Fibroblast of peridontal ligament (primary cell): ENCODE measurements around the gene PRPF18.

Experiments
- DNase-seq: peaks from one replicate; pipeline ENCODE4 v3.0.0-alpha.2; 2010; ENCODE audit errors: extremely low read depth

The PRPF18 gene

GRCh38 chr10:13604357-13605040 is 17.7 kb downstream of the PRPF18 start:
- DNase-seq, result no peak

- DNase-seq, result peak; percentile 38
Observed at GRCh38 chr10:13608246-13608853, 21.6 kb downstream of the PRPF18 start.

- DNase-seq, result no peak
Observed at GRCh38 chr10:13612654-13613373, 26.0 kb downstream of the PRPF18 start.

- DNase-seq, result peak; percentile 82
Observed at GRCh38 chr10:13613519-13613918, 26.8 kb downstream of the PRPF18 start.

DNA sequence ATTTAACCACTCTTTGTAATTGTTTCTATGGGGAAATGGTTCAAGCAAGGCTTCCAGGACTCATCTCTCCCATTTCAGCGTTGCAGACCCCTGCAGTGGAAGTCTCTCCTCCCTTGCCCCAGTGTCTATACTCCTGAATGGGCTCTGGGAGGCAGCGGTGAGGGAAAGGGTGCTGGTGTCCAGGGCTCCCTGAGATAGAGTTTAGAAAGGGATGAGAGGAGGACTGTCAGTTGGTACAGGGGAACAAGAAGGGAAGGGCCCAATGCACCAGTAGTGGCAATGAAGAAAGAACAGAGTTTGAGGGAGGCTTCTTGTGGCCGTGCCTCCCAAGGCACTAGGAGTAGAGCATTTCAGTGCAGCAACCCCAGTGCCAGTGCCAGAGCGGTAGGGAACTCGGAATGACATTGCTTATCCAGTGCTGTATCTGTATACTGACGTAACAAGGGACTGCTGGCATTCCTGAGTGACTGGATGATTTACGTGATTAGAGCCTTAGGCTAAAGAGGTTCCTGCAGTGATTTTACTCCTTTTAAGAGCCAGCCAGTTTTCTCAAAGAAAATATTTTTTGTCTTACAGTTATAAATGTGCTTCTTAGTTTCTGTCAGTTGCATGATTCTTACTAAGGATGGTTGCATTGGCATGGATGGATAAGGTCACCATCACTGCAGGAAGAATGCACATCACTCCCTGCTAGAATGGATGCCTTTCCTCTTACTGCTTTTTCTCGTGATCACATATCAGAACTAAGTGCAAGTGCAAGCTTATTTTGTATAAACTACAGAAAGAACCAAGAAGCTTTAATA is 28.0 kb downstream of the PRPF18 start:
- peak; percentile 59 for DNase-seq

DNA sequence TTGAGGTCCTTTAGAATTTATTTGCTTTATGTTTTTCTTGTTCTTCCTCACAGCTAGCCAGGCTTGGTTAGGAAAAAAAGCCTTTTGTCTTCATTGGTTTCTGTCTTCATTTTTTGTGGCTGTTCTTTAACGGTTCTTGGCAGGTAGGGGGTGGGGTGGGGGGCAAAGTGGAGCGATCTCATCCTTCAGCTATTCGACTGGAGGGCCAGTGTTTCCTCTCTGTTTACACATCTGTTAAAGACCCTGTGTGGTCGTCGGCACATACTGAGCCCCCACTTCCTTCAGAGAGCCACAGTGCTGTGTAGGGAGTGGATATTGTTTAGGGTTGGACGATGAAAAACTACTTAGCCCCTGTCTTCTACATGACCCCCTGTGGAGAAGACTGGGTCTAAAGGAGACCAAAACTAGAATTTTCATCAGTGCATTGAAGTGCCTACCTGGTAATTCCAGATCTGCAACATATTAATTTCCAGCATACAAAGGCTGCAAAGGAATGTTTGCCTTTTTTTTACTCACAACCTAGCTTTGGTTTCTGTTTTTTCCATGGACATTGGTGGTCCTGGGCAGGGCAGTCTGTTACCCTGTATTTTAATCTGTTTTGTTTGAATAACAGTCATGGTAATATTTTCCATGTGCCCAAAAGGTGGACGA is 29.0 kb downstream of the PRPF18 start:
- DNase-seq, result no peak

DNA sequence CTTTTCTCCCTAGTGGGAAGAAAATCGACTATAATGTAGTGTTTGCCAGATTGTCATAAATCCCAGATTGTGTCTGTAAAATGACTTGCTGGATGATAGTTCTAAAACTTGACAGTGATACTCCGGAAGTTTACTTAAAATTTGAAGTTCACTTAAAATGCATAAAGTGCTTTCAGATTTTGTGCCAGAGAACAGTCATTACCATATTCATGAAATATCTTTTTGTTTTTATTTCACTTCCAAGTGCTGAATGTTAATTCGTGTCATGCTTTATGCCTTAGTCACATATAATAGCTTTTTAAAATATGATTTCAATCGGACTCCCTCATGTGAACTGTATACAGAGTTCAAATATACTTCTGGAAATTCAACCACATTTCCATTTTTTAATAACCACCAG is 30.4 kb downstream of the PRPF18 start:
- peak; percentile 65 for DNase-seq

- DNase-seq, result no peak
Observed at GRCh38 chr10:13621931-13622330, 35.2 kb downstream of the PRPF18 start.

GRCh38 chr10:13624630-13625029 is 37.9 kb downstream of the PRPF18 start:
- DNase-seq, result no peak

- peak; percentile 52 for DNase-seq
Observed at GRCh38 chr10:13627459-13628310, 40.9 kb downstream of the PRPF18 start.

DNA sequence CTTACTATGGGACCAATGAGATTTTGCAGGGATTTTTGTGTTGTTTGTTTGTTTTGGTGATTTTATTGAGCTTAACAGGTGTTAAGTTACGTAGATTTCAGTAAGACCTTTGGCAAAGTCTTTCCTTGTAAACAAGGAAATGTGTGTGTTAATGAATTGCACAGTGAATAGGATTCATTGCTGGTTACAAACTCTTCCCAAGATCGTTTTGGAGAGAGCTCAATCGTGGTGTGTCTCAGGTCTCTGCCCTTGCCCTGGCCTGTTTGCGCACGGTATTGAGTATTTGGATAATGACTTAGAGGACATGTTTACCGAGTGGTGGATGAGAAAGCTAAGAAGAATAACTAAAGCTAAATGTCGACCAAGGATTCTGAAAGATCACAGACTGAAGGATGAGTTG is 41.9 kb downstream of the PRPF18 start:
- DNase-seq, result no peak

- no peak for DNase-seq
Observed at GRCh38 chr10:13629116-13629515, 42.4 kb downstream of the PRPF18 start.

GRCh38 chr10:13630231-13630630 is 43.5 kb downstream of the PRPF18 start:
- DNase-seq, result no peak

DNA sequence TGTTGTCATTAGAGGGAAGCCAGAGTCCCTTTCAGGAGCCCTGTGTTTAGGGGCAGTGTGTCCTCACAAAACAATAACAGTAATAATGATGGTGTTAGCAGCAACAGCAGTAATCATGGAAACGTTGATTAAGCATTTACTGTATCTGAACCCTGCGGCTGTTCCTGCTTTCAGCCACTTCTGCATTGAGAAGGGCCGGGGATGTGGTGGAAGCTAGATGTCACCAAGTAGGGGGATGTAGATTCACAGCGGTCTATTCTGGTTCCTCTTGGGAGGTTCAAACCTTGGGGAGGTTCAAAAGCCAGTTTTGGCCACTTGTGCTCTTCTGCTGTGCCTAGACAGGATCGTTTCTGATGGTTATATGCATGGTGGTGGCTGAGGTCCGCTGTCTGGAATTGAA is 44.8 kb downstream of the PRPF18 start:
- DNase-seq, result no peak

GRCh38 chr10:13632440-13632839 is 45.7 kb downstream of the PRPF18 start:
- no peak for DNase-seq

DNA sequence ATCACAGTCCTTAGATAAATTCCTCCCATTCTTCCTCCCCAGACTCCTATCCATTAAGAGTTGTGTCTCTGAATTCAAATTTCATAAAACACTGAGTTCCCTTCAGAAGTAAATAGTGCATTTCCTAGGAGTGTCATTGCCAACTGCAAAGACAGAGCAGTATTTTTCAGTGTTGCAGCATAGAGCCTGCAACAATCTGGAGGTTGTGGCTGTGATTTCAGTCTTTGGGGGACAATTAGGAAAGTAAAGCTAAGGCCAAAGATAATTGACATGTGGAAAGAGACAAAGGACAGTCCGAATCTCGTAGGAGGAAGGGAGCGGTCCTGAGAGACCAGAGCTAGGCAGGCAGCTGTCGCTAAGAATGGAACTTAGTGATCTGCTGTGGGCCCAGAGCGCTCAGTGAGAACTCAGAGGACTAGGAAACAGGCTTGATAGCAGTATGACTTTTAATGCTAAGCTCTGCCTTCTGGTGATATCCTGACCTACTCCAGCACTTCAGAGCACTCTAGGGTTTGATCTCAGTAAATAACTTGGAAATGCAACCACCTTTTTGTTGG is 46.2 kb downstream of the PRPF18 start:
- DNase-seq, result peak; percentile 17

- DNase-seq, result peak; percentile 95
Observed at GRCh38 chr10:13633689-13634088, 46.9 kb downstream of the PRPF18 start.

GRCh38 chr10:13634207-13634606 is 47.4 kb downstream of the PRPF18 start:
- DNase-seq, result peak; percentile 83

DNA sequence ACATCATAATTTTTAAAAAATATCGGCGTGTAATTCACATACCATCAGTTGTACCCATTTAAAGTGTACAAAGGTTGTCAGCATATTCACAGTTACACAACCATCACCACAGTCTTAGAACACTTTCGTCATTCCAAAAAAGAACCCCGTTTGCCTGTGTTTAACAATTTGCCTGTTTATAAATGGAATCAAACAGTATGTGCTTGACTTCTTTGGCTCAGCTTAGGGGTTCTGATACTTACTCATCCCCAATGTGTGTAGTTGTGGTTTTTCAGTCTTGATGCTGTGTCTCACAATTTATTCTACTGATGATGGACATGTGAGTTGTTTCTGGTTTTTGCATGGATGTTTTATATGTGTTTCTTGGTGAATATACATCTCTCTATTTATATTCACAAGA is 50.0 kb downstream of the PRPF18 start:
- peak; percentile 20 for DNase-seq

DNA sequence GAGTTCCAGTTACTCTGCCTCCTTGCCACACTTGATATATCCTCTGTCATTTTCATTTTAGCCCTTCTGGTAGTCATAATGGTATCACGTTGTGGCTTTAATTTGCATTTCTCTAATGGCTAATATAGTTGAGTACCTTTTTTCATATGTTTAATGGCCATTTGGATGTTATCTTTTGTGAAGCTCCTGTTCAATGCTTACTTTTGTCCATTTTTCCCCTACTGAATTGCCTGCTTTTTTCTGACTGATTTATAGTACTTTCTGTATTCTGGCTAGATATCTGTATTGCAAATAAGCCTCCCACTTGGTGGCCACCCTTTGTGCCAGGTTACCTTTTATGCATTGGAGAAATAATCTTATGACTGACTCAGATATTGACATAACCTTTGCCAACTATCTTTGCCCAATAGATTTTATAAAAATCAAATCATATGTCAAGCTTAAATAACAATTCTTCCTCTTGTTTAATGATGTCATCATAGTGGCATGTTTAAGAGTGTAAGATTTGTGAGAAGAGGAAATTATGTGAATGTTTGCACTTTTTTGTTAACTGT is 50.6 kb downstream of the PRPF18 start:
- peak; percentile 23 for DNase-seq
